ENCODE measurements around the gene SCEL.

Gene SCEL

GRCh38 chr13:77521595-77522367 lies 13.7 kb upstream of the SCEL start:
- no peak for DNase-seq (ENCODE audit: low spot score)

GRCh38 chr13:77522444-77522843 lies 13.1 kb upstream of the SCEL start:
- no peak for DNase-seq (ENCODE audit: low spot score)

DNA sequence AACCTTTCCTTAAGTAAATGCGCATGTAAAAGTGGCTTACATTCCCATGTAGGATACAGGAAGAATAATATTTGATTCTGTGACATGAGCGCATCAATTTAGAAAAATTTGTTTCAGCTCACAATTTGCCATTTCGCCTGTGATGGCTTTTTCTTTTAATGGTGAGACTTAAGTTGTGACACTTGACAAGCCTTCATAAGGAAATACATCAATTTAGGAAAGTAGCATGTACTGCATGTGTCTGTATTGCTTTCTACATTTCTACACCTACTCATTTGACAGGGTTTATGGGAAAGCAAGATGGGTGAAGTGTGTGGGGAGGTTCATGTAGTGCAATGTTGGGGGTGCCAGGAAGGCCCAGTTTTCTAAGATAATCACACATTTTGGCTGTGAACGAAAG lies 12.1 kb upstream of the SCEL start:
- no peak for DNase-seq (ENCODE audit: low spot score)

DNA sequence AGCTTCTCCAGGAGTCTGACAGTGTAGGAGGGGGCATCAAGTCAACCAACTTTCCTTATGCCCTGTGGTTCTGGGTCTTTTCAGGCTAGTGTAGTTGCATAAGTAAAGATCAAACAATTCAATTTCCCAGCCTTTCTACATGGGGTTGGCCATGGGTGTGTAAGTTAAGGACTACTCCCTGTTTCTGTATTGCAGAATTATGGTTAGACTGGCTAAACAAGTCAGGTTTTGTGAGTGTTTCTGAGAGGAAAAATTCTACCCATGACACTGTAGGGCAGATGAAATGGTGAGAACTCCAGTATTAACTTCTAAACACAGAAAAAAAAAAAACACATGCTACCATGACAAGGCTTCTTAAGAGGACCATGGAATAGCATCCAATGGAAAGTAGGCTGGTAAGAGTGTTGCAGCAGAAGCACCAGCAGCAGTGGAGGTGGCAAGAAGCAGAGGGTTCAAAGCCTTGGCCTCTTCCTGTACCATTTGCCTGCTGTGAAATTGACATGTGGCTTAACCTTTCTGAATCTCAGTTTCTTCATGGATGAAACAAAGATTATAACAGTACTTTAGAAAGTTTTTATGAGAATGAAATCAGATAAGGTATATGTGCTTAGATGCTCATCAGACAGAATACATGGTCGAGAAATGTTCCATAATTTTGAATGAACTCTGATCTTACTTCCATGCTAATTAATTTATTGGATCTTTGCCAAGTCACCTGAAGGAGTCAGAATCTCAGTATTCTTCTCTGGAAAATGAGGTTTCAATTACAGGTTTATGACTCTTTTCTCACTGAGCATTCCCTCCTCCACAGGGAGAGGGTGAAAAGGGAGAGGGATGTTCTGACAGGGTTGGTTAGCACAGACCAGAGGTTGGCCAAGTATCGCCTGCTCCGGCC lies 11.4 kb upstream of the SCEL start:
- DNase-seq (ENCODE audit: low spot score): no peak

GRCh38 chr13:77528414-77528813 lies 7.1 kb upstream of the SCEL start:
- DNase-seq (ENCODE audit: low spot score): no peak

DNA sequence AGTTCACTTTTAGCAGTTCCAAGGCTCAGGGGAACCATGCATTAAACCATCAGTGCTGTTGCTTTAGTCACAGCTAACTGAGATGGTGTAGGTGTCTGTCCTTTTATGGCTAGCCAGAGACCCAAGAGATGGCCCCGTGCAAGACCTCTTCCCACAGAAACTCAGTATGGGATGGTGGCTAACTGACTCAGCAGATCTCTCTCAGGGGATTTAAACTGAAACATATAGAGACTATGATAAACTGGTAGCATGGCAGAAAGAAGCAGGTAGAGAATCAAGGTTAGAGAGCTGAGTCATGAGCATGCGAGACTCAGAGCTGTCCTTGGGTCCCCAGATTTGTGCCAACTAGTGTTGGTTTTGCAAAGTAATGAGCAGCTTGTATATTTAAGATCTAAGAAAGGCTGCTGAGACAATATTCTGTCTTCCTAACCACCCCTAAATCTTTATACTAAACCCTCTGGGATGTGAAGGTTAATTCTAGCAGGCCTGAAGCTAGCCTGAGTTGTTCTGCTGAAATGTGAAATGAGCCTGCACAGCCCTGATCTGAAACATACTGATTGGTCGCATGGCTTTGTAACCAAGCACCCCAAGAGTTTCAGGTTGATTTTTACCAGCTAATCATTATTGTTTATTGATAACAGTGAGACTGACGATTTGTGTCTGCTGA lies 6.5 kb upstream of the SCEL start:
- DNase-seq (ENCODE audit: low spot score): no peak

DNA sequence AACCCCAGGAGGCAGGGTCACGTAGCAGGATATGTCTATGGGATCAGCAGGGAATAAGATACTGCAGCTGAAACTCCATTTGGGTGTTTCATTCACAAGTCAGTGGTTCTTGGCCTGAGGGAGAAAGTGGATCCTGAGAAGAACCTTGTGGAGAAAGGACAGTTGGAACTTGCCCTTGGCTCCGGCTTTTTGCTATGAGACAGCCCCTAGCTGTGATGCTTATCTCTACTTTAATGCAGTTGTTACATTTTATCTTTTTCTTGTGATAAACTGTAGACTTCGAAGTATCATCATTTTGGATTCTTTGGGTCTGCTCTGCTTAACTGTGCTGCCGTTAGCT lies 6.0 kb upstream of the SCEL start:
- DNase-seq (ENCODE audit: low spot score): no peak

DNA sequence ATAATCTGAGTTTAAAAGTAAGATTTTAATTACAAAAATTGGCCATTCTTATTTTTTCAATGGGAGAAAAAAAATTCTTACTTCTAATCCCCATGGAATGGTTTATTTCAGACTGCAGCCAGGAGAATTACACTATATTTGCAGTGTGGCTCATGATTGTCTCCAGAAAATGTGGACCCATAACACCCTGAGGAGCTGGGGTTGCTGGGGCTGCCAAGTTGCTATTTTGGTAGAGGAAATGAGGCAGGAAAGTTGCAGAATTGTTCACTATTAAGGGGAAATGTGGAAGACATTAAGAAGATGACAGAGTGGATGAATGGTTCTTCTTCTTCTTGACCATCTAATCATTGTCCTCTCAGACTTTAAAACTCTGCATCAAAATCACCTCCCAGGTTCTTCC lies 4.6 kb upstream of the SCEL start:
- no peak for DNase-seq (ENCODE audit: low spot score)

DNA sequence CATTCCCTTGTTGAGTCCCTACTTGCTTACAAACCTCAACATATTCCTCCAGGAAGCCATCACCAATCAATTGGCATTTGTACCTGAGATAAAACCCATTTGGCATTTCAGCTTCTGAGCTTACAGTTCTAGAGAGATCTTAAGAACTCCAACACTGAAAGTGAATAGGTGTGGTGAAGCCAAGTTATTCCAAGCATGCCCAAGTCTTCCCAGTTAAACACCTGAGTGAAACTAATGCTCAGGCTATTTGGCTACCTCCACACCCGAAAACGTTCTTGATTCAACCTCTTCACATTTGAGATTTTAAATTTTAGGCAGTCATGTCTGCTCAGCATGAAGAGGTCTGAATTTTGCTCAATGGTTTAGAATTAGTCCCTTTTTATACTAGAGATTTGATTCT lies 2.5 kb upstream of the SCEL start:
- DNase-seq (ENCODE audit: low spot score): no peak

- no peak for DNase-seq (ENCODE audit: low spot score)
These were observed 1.4 kb upstream of the SCEL start for GRCh38 chr13:77533875-77534788.

DNA sequence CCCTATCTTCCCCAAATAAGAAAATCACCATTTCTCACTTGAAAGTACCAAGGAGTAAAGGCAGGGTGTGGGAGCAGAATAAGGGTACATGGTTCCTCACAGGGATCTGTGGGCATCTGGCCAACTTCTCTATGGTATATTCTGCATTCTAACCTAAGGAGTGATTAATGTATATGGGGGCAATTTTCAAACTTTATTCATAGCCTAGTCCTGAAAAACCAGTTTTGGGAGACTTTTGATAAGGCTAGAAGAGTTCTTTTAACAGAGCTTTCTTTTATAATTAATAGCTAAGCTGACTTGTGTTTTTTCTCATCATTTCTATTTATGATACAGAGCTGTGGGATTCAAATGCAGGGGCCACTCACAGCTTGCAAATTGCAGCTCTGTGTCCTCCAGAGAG lies 852 bp downstream of the SCEL start:
- no peak for DNase-seq (ENCODE audit: low spot score)

- no peak for DNase-seq (ENCODE audit: low spot score)
These were observed 1.9 kb downstream of the SCEL start for GRCh38 chr13:77537289-77537919.

DNA sequence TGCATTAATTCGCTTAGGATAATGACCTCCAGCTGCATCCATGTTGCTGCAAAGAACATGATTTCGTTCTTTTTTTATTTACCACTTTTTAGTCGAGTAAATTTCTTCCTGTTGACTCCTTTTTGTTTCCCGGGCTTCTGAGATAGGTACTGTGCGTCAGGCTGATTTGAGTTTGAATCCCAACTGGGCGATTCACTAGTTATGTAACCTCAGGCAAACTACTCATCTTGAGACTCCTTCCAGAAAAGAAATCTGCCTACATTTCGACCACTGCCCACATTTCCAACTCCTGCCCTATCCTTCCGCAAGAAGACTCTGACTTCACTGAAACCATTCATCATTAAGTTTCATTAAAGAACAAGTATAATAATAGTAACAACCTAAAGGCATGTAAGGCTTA lies 8.2 kb downstream of the SCEL start:
- no peak for DNase-seq (ENCODE audit: low spot score)

DNA sequence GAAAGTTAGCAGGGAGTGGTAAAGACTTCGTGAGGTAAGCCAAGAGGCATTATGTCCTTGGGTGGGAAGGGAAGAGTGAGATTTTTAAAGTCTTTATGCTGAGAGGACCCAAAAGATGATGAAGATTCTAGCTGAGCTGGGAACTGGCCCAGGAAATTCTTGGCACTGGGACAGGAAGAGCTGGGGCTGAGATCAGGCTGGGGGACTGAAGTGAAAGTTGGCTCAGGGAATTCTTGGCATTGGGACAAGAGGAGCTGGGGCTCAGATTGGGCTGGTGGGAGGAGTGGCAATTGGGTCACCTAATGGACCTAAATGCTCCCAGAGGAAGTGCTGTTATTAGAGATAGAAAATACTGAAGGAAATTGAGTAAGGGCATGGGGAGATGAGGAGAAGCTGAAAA lies 8.8 kb downstream of the SCEL start:
- no peak for DNase-seq (ENCODE audit: low spot score)

GRCh38 chr13:77544758-77545338 lies 9.3 kb downstream of the SCEL start:
- DNase-seq (ENCODE audit: low spot score): no peak

- DNase-seq (ENCODE audit: low spot score): no peak
These were observed 10.3 kb downstream of the SCEL start for GRCh38 chr13:77545626-77546412.

GRCh38 chr13:77548095-77548494 lies 12.6 kb downstream of the SCEL start:
- DNase-seq (ENCODE audit: low spot score): no peak

- DNase-seq (ENCODE audit: low spot score): no peak
These were observed 13.1 kb downstream of the SCEL start for GRCh38 chr13:77548594-77548993.

GRCh38 chr13:77554069-77554468 lies 18.6 kb downstream of the SCEL start:
- DNase-seq (ENCODE audit: low spot score): no peak

DNA sequence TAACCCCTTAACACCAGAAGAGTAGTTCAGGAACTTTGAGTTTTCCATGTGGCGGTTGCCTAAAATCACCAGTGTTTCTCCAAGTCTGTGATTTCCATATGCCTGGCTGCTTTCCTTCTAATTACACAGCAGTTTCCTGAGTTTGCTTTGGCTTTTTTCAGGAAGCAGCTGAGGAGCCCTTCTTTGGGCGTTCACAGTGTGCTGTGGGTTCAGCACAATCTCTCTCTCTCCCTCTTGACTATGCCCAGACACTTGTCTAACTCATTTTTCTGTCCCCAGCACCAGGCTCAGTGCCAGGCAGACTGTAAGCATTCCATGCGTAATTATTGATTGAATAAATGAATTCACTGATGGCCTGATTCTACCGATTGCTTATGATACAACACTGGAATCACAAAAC lies 19.7 kb downstream of the SCEL start:
- no peak for DNase-seq (ENCODE audit: low spot score)

Measured in germinal center (tissue), 1 donor.